Mononuclear cell (primary cell): Measurements from ENCODE around the gene HNRNPF. TPM values are rescaled to one million over a fixed set of nuclear protein-coding genes. Genes with fewer than 3 reads are reported as not detected.
"Not testable (repeated sequence)": the region's sequence is repeated elsewhere in the genome, so short reads cannot be mapped to it uniquely, and the experiment has no call there.

Source experiments
- H3K27me3 ChIP-seq: 2 replicates; pipeline ENCODE4 v1.6.0; 2011; ENCODE audit warnings: low read length, control low read depth; ENCODE audit not compliant: insufficient read depth
- H3K4me1 ChIP-seq: 2 replicates; pipeline ENCODE4 v1.5.1; 2011; ENCODE audit warnings: mild to moderate bottlenecking, low read length, control low read depth; ENCODE audit not compliant: insufficient read depth
- H3K4me3 ChIP-seq: 2 replicates; pipeline ENCODE4 v1.5.1; 2011; ENCODE audit warnings: mild to moderate bottlenecking, low read length, moderate library complexity
- H3K9me3 ChIP-seq: 2 replicates; pipeline ENCODE4 v1.5.1; 2011; ENCODE audit warnings: low read depth, mild to moderate bottlenecking, control low read depth, low read length
- total RNA-seq: library from RNA; depleted of rRNA; stranded (reverse); fragments of >200 nt; gene quantifications from one replicate; pipeline ENCODE4 v1.2.3, GENCODE V29; 2012

The HNRNPF gene
- total RNA-seq, 1 donor = 118 TPM

GRCh38 chr10:43341450-43341849 is 67.5 kb downstream of the HNRNPF start:
- H3K4me1 ChIP-seq = no peaks in the 10 kb centered on the region
- no peaks in the 10 kb centered on the region for H3K9me3 ChIP-seq
- H3K27me3 ChIP-seq = no peaks in the 10 kb centered on the region
- no peak overlapping the region for H3K4me3 ChIP-seq

GRCh38 chr10:43340619-43341018 is 68.4 kb downstream of the HNRNPF start:
- Histone ChIP-seq H3K9me3 (no peaks in the 10 kb centered on the region), H3K27me3 (no peaks in the 10 kb centered on the region)

GRCh38 chr10:43340101-43340500 is 68.9 kb downstream of the HNRNPF start:
- no peaks in the 10 kb centered on the region for H3K9me3 ChIP-seq
- H3K4me3 ChIP-seq = no peak overlapping the region
- H3K4me1 ChIP-seq = peaks cover 3% of the 10 kb centered on the region
- H3K27me3 ChIP-seq = no peaks in the 10 kb centered on the region

More at GRCh38 chr10:43340619-43341018, 68.4 kb downstream of the HNRNPF start:
- Histone ChIP-seq H3K4me1 (peaks cover 3% of the 10 kb centered on the region), H3K4me3 (no peak overlapping the region)

GRCh38 chr10:43339136-43339535 is 69.8 kb downstream of the HNRNPF start:
- Histone ChIP-seq H3K9me3 (no peaks in the 10 kb centered on the region), H3K4me1 (peaks cover 3% of the 10 kb centered on the region)

GRCh38 chr10:43338117-43338516 is 70.9 kb downstream of the HNRNPF start:
- Histone ChIP-seq H3K4me1 (peaks cover 11% of the 10 kb centered on the region), H3K4me3 (no peak overlapping the region), H3K9me3 (no peaks in the 10 kb centered on the region), H3K27me3 (no peaks in the 10 kb centered on the region)

More at GRCh38 chr10:43339136-43339535, 69.8 kb downstream of the HNRNPF start:
- Histone ChIP-seq H3K27me3 (no peaks in the 10 kb centered on the region), H3K4me3 (no peak overlapping the region)

- H3K4me1 ChIP-seq = peaks cover 16% of the 10 kb centered on the region
- H3K4me3 ChIP-seq, H3K27me3 ChIP-seq, H3K9me3 ChIP-seq: not testable (repeated sequence)
These were observed 71.5 kb downstream of the HNRNPF start for GRCh38 chr10:43337536-43337935.

- Histone ChIP-seq H3K27me3 (no peaks in the 10 kb centered on the region), H3K9me3 (no peaks in the 10 kb centered on the region), H3K4me1 (peaks cover 24% of the 10 kb centered on the region), H3K4me3 (no peak overlapping the region)
These were observed 72.2 kb downstream of the HNRNPF start for GRCh38 chr10:43336641-43337318.

GRCh38 chr10:43336061-43336460 is 72.9 kb downstream of the HNRNPF start:
- H3K27me3 ChIP-seq = no peaks in the 10 kb centered on the region
- no peak overlapping the region for H3K4me3 ChIP-seq
- H3K9me3 ChIP-seq = no peaks in the 10 kb centered on the region
- peaks cover 31% of the 10 kb centered on the region for H3K4me1 ChIP-seq

Other genes starting within 250 kb of the HNRNPF start
- gene RASGEF1A, start 142.1 kb downstream of the HNRNPF start, total RNA-seq = 1.3 TPM
- gene FXYD4, start 37.5 kb downstream of the HNRNPF start, total RNA-seq = not detected
- gene ZNF487, start 27.9 kb upstream of the HNRNPF start, total RNA-seq = 13.1 TPM
- 0.31 TPM for gene ZNF239, start 165.4 kb upstream of the HNRNPF start, total RNA-seq
- gene ZNF485, start 197.3 kb upstream of the HNRNPF start, total RNA-seq = 1.9 TPM
- 19.7 TPM for gene ZNF32, start 239.7 kb upstream of the HNRNPF start, total RNA-seq